ENCODE measurements around the gene PLA2G4D.
A peak's percentile ranks its signal among the peaks of the same experiment; 100 is the strongest.

The PLA2G4D gene

GRCh38 chr15:42094512-42094963, at the start of gene PLA2G4D:
Gene PLA2G4D (minus strand): TSS chr15:42094562. CDS start chr15:42094459, 103 bp downstream.
- no peak for DNase-seq

GRCh38 chr15:42143356-42143755, 49.0 kb upstream of the PLA2G4D start:
- DNase-seq, result no peak

- no peak for DNase-seq
These were observed 47.7 kb upstream of the PLA2G4D start for GRCh38 chr15:42141795-42142667.

GRCh38 chr15:42141246-42141645, 46.9 kb upstream of the PLA2G4D start:
- no peak for DNase-seq

GRCh38 chr15:42140383-42141070, 46.2 kb upstream of the PLA2G4D start:
- DNase-seq, result no peak

- no peak for DNase-seq
These were observed 45.2 kb upstream of the PLA2G4D start for GRCh38 chr15:42139596-42139995.

GRCh38 chr15:42138968-42139386, 44.6 kb upstream of the PLA2G4D start:
- no peak for DNase-seq

GRCh38 chr15:42138411-42138810, 44.0 kb upstream of the PLA2G4D start:
- DNase-seq, result no peak

GRCh38 chr15:42137461-42138261, 43.3 kb upstream of the PLA2G4D start:
- DNase-seq, result peak in 5 of 56 donors; percentile 11 to 37 (median 16)

GRCh38 chr15:42136513-42136912, 42.2 kb upstream of the PLA2G4D start:
- DNase-seq, result no peak

- DNase-seq, result no peak
These were observed 41.0 kb upstream of the PLA2G4D start for GRCh38 chr15:42135351-42135750.

GRCh38 chr15:42134617-42135245, 40.4 kb upstream of the PLA2G4D start:
- no peak for DNase-seq

- DNase-seq, result peak in 19 of 56 donors; percentile 12 to 52 (median 24)
These were observed 39.6 kb upstream of the PLA2G4D start for GRCh38 chr15:42133886-42134502.

GRCh38 chr15:42133356-42133755, 39.0 kb upstream of the PLA2G4D start:
- no peak for DNase-seq

GRCh38 chr15:42131826-42132806, 37.8 kb upstream of the PLA2G4D start:
- DNase-seq, result no peak

GRCh38 chr15:42131006-42131405, 36.6 kb upstream of the PLA2G4D start:
- DNase-seq, result no peak

- no peak for DNase-seq
These were observed 36.1 kb upstream of the PLA2G4D start for GRCh38 chr15:42130246-42130986.

- DNase-seq, result no peak
These were observed 35.0 kb upstream of the PLA2G4D start for GRCh38 chr15:42129364-42129763.

GRCh38 chr15:42128476-42128875, 34.1 kb upstream of the PLA2G4D start:
- no peak for DNase-seq

All from amygdala (tissue), 56 donors.